GM21717 (cell line): Measurements from ENCODE around the gene BTF3.
"Not testable (repeated sequence)": the region's sequence is repeated elsewhere in the genome, so short reads cannot be mapped to it uniquely, and the experiment has no call there.

Experiments used
- ATAC-seq: cut with Tn5 transposase; IDR thresholded peaks from one replicate; pipeline ENCODE4 v1.9.1; 2021; ENCODE audit warnings: mild to moderate bottlenecking, moderate library complexity; ENCODE audit not compliant: unreplicated experiment

The BTF3 gene

GRCh38 chr5:73498057-73498992 is at the start of gene BTF3:
BTF3 (plus strand) TSS chr5:73498442; CDS start chr5:73498668, 226 bp downstream.
- ATAC-seq: peak; percentile 91

- peak; percentile 59 for ATAC-seq
These were observed 49.6 kb upstream of the BTF3 start, which contains the start of gene FOXD1 for GRCh38 chr5:73448463-73449136. FOXD1 (minus strand) TSS chr5:73448777; CDS start chr5:73448362, 415 bp downstream.

GRCh38 chr5:73450137-73450536 is 48.1 kb upstream of the BTF3 start:
- ATAC-seq: no peak

GRCh38 chr5:73450672-73451223 is 47.5 kb upstream of the BTF3 start:
- ATAC-seq: no peak

- no peak for ATAC-seq
These were observed 46.8 kb upstream of the BTF3 start for GRCh38 chr5:73451224-73452130.

GRCh38 chr5:73452215-73452614 is 46.0 kb upstream of the BTF3 start:
- ATAC-seq: no peak

GRCh38 chr5:73454379-73455036 is 43.7 kb upstream of the BTF3 start:
- ATAC-seq: peak; percentile 74

- not testable (repeated sequence) for ATAC-seq
These were observed 41.8 kb upstream of the BTF3 start for GRCh38 chr5:73456462-73456861.

GRCh38 chr5:73459366-73459765 is 38.9 kb upstream of the BTF3 start:
- ATAC-seq: no peak

GRCh38 chr5:73460133-73460532 is 38.1 kb upstream of the BTF3 start:
- no peak for ATAC-seq

GRCh38 chr5:73464016-73464745 is 34.1 kb upstream of the BTF3 start:
- ATAC-seq: no peak

- ATAC-seq: not testable (repeated sequence)
These were observed 29.6 kb upstream of the BTF3 start for GRCh38 chr5:73468638-73469037.

GRCh38 chr5:73469878-73470277 is 28.4 kb upstream of the BTF3 start:
- no peak for ATAC-seq

- ATAC-seq: no peak
These were observed 26.6 kb upstream of the BTF3 start for GRCh38 chr5:73471654-73472053.

- ATAC-seq: no peak
These were observed 26.1 kb upstream of the BTF3 start for GRCh38 chr5:73472116-73472515.

- no peak for ATAC-seq
These were observed 17.7 kb upstream of the BTF3 start for GRCh38 chr5:73480500-73480899.

- ATAC-seq: no peak
These were observed 15.7 kb upstream of the BTF3 start for GRCh38 chr5:73482383-73483136.

GRCh38 chr5:73483676-73484075 is 14.6 kb upstream of the BTF3 start:
- no peak for ATAC-seq

- no peak for ATAC-seq
These were observed 13.7 kb upstream of the BTF3 start for GRCh38 chr5:73484511-73484910.
